DMS53 treated with DMSO at 0.1 percent for 48 hours (cell line): ENCODE results near the gene MYZAP.

Experiments used
- DNase-seq: peaks from one replicate; lab custom pipeline; 2025; ENCODE audit not compliant: unreplicated experiment; lab: John Stamatoyannopoulos, UW

Gene MYZAP

DNA sequence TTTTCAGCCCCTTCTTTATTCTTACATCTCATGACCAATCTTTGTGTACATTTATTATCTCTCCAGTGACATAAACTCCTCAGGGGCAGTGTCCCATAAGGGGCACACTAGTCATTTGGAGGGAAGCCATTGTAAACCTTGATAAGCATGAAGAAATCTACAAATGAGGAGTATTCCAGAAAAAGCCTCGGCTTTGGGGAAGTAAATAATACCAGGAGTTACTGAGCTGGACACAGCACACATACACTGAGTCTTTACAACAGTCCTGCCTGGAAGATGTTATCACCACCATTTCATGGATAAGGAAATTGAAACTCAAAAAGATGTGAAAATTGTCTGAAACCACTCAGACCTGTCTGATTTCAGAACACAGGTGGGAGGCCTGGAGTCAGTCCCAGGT lies 99.4 kb downstream of the MYZAP start:
- no peak for DNase-seq

DNA sequence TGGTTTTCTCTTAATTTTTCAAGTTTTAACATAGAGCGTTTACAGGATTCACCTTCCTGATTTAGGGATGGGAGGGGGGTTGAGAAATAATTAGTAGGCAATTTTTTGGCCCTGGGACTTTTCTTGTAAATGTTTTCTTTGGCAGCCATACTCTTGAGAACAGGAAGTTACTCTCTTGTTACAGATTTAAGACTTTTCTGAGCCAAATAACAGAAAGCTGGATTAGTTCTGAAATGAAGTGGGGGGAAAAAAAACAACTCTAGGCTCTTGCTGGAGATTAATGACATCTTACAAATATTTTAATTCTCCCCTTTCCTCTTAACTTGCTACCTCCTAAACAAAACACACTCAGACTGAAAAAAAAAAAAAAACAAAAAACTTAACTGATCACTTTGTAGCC lies 101.0 kb downstream of the MYZAP start:
- DNase-seq, result no peak

DNA sequence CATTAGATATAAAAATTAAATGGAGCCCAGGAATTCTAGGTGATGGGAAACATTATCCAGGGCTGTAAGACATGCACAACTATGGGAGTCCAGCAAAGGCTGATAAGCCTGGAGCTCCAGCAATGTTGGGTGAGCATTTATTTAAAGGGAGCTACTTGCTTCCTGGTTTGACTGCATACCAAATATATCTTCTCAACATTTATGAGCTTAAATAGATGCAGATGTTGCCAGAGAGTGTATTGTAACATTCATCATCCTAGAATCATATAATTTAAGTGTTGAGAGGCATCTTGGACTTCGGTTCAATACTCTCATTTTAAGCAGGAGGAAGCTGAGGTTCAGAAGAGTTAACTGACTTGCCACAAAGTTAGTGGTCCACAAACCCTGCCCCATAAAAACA lies 102.6 kb downstream of the MYZAP start:
- DNase-seq, result no peak

DNA sequence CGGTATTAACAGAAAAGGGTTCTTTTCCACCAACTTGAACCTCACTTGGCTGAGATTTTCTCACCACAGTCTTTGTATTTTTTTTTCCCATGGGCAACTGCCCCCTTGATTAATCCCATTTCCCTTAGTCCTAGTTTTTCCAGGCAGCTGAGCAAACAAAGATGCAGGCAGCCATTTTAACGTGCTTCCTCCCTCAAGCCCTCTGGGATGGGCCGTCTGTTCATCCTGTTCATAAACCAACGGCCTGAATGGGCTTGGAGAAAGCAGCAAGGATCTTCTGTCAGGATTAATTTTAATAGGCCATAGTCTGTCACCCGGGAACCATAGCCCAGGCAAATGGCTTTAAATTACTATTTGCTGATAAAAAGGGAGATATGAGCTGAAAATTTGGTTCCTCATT lies 104.4 kb downstream of the MYZAP start:
- DNase-seq, result peak; percentile 14

DNA sequence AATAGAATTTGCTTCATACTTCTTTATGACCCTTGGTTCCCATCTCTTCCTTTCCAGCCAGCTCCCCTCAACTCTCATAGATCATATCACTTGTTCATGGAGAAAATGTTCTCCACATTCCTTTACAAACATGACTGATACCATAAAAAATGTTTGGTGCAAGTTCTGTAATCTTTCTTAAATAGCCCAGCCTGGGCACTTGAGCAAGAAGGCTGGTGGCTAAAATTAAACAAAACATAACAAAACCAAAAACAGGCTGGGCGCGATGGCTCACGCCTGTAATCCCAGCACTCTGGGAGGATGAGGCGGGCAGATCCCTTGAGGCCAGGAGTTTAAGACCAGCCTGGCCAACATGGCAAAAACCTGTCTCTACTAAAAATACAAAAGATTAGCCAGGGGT lies 105.9 kb downstream of the MYZAP start:
- DNase-seq, result no peak

DNA sequence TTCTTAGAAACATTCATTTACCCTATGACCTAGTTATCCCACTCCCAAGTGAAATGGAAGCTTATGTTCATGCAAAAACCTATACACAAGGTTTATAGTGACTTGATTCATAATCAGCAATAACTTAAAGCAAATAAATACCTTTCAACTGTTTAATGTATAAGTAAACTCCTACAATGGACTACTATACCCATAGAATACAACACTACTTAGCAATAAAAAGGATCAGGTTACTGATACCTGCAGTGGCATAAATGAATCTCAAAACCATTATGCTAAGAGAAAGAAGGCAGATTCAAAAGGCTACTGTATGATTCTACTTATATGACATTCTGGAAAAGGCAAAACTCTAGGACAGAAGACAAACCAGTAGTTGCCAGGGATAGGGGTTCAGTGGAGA lies 106.5 kb downstream of the MYZAP start:
- no peak for DNase-seq

DNA sequence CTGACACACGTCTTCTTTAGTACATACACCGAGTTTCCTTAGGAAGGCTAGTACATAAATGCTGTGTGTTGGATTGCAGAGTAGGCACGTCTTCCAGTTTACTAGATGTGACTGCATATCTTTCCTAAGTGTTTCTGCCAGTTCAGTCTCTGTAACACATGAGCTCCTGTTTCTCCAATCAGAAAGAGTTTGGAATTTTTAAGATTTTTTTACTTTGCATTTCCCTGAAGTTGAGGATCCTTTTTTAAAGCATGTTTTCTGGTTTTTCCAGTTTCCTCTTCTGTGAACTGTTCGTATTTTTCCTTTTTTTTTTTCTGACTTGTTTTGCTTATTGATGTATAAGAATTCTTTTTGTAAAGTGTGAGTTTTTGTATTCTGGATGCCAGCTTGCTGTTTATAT lies 107.3 kb downstream of the MYZAP start:
- DNase-seq, result no peak

DNA sequence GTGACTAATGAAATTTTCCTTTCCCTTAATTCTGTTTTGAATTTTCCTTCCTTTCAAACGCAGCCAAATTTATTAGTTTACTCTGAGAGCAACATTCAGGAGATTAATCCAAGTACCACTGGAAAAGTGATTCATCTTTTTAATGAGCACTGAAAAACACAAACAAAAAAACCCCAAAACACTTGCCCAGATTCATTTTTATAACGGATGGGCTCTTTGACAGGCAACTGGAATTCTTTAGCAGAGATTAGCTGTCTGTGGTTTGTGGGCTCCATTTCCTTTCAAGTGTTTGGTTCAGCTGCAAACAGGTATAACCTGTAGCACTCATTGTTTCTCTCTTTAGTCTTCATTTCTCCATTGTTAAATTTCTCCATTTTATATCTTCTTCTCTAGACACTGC lies 111.7 kb downstream of the MYZAP start:
- peak; percentile 16 for DNase-seq

DNA sequence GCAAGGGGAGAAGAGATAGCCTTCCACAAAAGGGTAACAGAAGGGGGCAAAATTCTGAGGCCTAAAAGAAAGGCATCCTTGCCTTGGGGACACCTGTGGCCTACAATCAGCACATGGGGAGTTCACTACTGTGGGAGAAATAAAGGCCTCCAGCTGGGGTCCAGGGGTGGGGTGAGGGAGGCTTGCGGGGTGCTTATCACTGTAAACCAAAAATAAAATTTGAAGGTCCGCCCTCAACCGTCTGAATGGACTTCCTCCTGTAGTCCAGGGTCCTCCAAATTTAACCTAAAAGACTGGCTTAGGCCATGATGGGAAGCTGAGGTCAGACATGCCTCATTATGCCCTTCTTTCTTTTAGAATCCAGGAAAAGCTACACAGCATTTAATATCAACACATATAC lies 112.7 kb downstream of the MYZAP start:
- DNase-seq, result no peak

DNA sequence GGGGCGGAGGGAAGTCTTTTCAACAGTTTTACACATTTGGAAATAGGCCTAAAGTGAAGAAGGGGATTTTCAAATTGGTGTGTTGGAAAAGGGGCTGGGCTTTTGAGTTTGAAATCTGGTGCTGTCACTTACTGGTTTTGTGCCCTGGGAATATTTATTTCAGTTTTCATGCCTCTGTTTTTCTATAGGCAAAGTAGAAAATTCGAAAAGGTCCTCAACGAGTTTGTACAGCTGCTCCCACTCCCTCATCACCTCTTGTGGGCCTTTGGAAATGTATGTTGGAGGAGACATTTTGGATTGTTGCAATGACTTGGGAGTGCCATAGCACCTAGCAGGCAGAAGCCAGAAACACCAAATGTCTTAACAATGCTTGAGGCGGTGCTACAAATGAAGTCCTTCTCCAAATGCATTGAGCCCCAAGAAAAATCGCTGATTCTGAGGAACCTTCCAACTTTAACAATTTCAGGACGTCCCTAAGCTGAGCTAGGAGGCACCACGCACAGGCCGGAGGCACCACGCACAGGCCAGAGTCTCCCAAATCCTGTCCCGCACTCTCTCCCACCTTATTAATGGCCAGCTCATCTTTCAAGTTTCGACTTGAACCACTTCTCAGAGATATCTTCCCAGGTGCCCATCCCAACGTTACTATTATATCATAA lies 114.2 kb downstream of the MYZAP start:
- DNase-seq, result peak; percentile 20

DNA sequence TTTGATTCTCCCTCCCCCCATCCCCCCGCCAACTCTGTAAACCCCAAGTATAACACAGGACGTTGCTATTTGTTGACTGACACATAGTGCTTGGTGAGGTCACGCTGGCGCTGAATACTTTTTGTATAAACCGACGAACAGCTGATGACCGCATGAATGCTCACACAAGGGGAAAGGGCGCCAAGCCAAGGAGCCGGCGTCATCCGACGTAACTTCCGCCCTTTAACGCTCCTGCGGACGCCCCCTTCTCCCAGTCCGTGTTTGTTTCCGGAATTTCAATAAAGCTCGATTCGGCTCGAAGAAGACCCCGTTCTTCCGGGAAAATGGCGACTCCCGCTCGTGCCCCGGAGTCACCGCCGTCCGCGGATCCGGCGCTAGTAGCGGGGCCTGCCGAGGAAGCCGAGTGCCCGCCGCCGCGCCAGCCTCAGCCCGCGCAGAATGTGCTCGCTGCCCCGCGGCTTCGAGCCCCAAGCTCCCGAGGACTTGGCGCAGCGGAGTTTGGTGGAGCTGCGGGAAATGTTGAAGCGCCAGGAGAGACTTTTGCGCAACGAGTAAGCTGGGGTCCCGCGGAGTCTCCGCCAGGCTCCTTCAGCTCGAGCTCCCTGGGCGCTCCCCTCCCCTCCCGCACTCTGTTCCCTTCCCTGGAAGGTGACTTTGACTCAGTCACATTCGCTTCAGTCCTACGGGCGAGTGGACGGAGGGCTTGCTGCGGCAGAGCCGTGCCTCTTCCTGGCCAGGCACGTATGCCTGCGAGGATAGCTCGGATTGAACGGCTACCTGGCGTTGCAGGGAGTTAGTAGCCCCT lies 114.9 kb downstream of the MYZAP start, which contains the start of gene POLR2M:
Gene POLR2M, plus strand, starts transcription at position 310 of the 805 bp plus-strand sequence. Its CDS starts 129 bp downstream, at position 439.
- DNase-seq, result peak; percentile 78

DNA sequence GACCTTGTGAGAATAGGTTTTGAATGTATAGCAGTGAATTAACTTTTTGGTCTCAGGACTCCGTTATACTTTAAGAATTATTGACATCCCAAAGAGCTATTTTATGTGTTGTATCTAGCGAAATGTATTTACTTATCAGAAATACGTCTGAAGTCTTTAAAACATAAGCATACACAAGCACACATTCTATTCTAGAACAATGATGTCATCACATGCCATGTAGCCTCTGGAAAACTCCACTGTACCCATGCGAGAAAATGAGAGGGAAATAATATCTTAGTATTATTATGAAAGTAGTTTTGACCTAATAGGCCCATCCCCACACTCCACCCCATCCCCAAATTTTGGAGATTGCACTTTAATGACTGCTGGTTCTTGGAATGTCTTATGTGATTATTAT lies 116.3 kb downstream of the MYZAP start:
- DNase-seq, result no peak

DNA sequence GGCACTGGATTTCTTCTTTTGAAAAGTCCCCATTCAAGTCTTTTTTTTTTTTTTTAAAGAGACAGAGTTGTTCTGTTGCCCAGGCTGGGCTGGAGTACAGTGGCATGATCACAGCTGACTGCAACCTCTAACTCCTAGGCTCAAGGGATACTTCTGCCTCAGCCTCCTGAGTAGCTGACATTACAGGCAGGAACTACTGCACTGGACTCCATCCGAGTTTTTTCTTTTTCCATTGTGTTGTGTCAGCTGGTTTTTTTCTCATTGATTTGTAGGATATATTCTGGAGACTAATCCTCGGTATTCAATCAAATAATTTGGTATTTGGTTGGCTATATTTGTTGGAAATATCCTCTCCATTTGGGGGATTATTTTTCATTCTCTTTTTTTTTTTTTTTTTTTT lies 126.6 kb downstream of the MYZAP start:
- no peak for DNase-seq

DNA sequence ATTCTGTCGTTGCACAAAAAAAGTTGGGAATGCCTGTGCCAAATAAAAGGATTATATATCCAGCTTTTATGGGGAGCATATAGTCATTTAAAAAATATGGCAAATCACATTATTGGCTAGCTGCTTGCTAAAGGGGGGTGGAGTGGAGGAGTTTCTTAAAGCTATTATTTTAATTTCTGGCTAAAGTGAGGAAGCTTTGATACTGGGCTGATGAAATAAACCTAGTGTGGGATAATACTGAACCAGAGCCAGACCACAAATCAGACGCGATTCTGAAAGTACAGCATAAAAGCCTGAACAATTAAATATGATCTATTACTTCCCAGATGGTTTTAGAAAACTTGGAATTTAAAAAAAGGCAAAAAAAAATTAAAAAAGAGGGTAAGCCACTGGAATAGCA lies 129.2 kb downstream of the MYZAP start:
- no peak for DNase-seq

DNA sequence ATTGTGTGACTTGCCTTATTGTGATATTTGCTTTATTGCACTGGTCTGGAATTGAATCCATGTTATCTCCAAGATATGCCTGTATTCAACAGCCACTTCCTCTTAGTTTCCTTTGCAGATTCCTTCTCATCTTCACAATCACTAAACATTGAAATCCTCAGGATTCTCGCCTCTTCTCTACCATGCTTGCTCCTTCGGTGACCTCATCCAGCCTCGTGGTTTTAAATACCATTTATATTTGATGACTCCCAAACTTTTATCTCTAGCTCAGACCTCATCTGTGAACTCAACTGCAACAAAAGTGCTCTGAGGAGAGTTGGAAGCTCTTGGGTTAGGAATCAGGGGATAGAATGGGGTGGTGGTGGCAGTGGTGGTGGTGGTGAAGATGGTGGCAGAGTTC lies 134.7 kb downstream of the MYZAP start:
- DNase-seq, result no peak

DNA sequence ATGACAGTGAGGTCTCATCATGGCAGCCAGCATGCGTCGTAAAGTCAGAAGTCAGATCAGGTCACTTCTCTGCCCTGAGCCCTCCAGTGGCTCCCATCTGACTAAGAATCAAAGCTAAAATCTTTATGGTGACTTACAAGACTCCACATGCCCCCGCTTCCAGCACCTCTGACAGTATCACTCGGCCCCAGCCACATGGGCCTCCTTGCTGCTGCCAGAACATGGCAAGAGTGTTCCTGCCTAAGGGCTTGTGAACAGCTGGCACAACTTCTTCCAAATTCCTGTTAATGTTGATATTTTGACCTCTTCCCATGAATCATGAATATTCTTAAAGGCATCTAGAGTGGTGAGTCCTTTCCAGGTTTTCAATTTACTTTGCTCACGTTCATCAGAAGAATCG lies 135.3 kb downstream of the MYZAP start:
- DNase-seq, result no peak

DNA sequence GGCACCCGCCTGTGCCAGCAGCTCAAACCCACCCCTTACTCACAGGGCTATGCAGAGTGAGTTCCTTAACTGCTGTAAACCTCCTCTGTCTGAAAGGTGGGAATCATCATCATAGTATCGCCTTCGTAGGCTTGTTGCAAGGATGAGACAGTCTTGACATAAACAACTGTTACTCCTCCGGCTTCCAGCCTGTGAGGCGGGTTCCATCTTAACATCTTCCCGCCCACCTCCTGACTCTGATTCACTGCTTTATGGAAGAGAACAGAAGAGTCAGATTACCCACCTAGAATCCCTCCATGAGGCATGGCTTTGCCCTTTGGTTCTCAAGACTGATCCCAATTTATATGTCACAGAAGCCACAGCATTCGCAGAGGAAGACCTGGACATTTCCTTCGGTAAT lies 136.7 kb downstream of the MYZAP start:
- no peak for DNase-seq

DNA sequence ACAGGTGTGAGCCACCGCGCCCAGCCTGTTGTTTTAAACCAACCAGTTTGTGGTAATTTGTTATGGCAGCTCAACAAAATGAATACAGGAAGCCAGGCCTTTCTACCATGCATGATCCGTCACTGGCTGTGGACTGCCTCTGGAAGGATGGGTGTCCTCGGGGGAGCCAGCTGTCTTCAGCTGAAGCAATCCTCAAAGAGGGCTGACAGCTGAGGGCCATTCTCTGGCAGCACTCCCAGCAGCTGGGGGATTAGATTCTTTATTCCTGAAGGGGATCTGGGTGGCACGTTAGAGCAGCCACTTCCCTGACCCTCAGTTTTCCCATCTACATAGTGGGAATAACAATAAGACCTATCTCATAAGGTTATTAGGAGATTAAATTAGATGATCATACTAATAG lies 139.2 kb downstream of the MYZAP start:
- DNase-seq, result no peak

DNA sequence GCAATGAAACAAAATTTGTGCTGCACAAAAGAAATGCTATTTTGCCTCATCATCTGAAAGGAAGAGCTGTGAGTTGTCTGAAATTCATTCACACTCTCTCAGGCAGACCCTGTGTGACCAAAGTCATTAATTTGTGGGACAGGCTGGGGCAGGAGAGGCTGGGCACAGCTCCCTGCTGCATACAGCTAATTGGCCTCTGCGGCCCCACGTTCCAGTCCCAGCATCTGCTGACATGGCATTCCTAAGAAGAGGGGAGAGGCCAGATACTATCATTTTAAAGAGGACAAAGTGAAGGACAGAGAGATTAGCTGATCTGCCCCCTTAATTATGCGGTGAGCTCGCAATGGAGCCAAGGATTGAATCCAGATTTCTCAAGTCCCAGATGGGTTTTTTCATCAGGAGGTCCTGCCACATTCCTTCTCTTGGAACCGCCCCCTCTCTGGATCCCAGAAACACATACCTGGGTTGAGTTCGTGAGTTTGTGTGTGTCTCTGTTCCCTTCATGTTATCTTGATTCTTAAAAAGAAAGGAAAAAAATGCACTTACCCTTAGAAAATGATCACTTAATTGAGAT lies 139.9 kb downstream of the MYZAP start:
- DNase-seq, result no peak

DNA sequence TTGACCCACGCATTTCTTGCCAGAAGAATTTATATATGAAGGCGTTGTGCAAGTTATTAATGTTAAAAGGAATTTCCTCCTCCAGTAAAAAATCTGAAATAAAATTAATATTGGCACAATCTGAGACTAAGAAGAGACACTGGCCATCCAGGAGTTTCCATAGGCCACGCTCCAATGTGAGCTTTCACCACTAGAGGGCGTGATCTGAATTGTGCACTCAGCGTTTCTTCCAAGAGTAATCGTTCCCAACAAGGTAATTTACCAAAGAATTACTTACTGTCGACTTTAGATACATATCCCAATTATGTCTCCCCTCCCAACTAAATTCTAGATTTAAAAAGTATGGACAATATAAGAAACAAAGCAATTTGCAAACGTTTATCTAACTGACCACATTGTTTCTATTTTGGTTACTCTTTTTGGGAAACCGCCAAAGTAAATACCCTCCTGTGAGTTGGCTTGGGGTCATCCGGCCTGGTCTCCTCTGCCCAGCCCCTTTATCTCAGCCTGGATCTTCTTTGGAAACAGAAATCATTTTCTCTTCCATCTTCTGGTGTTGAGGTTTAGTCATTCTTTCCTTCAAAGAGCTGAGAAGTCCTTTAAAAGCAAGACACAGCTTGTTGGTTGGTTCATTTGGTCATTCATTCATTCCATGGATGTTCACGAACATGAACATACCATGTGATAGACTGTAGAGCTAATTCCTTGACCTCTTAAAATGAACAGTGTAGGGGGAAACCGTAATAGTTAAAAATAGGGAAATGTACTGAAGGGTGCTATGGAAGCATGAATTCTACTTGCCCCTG lies 141.0 kb downstream of the MYZAP start:
- DNase-seq, result peak; percentile 27

DNA sequence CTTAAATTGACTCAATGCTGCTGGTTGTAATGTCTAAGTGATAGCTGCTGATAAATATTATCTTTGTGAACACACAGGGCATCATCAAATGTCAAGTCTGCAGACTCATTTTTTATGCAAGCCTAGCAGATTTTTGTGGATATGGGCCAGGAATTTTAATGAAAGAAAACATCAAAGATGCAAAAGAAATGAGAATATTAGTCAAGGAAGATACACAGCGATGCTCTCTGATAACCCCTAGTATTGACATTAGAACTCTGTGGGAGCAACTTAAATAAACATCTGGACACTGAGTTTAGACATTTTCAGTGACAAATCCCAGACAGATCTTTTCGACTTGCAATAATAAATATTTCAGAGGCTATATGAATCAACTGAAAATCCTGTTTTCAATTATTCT lies 143.2 kb downstream of the MYZAP start:
- no peak for DNase-seq
